CD14-positive monocyte (primary cell): ENCODE data around the gene UST. TPM values are rescaled to one million over a fixed set of nuclear protein-coding genes. Genes with fewer than 3 reads are reported as not detected.
A peak's percentile ranks its signal among the peaks of the same experiment; 100 is the strongest.

ENCODE experiments used
- DNase-seq, 3 donors: peaks; one replicate each; pipeline ENCODE4 v3.0.0-alpha.2; 2011 to 2022
- H2AFZ ChIP-seq: 2 replicates; pipeline ENCODE4 v1.6.0; 2012; ENCODE audit warnings: mild to moderate bottlenecking, low read depth, low read length, inconsistent platforms; ENCODE audit not compliant: insufficient read depth, poor library complexity, severe bottlenecking
- H3K27ac ChIP-seq, 2 donors: 1 replicate in 1 of 2; 2 replicates in 1 of 2; pipeline ENCODE4 v1.5.1; 2012 to 2013; ENCODE audit warnings: low read length in 2 of 2, control low read depth in 1 of 2, inconsistent platforms in 1 of 2, low read depth in 1 of 2, mild to moderate bottlenecking in 1 of 2
- H3K27me3 ChIP-seq, 2 donors: one replicate each; pipeline versions ENCODE4 v1.6.0 to v1.6.1; 2011 to 2013; ENCODE audit warnings: low read length in 2 of 2; ENCODE audit not compliant: control insufficient read depth in 2 of 2, insufficient read depth in 2 of 2
- H3K36me3 ChIP-seq, 2 donors: replicated peaks in 1 of 2; 1 replicate in 1 of 2; 2 replicates in 1 of 2; pipeline versions ENCODE4 v1.5.1 to v1.6.1; 2012 to 2013; ENCODE audit warnings: low read length in 2 of 2, control low read depth in 1 of 2, inconsistent platforms in 1 of 2, mild to moderate bottlenecking in 1 of 2; ENCODE audit not compliant: insufficient read depth in 2 of 2, control insufficient read depth in 1 of 2
- H3K4me1 ChIP-seq, 2 donors: 1 replicate in 1 of 2; 2 replicates in 1 of 2; pipeline versions ENCODE4 v1.5.1 to v1.6.1; 2012 to 2013; ENCODE audit warnings: low read length in 2 of 2, control low read depth in 1 of 2, inconsistent platforms in 1 of 2, mild to moderate bottlenecking in 1 of 2, moderate library complexity in 1 of 2; ENCODE audit not compliant: insufficient read depth in 2 of 2, control insufficient read depth in 1 of 2
- H3K4me2 ChIP-seq: replicated peaks from 2 replicates; pipeline ENCODE3; 2012; ENCODE audit warnings: low read length, moderate library complexity, mild to moderate bottlenecking; ENCODE audit not compliant: poor library complexity, severe bottlenecking; ENCODE audit errors: extremely low read depth
- H3K4me3 ChIP-seq, 3 experiments: fragments of 200-600 bp in 1 of 3; sonication (generic) in 1 of 3; replicated peaks in 1 of 3; 1 replicate in 2 of 3; 2 replicates in 1 of 3; pipeline ENCODE4 v1.5.1; 2011 to 2013; ENCODE audit warnings: low read length in 3 of 3, mild to moderate bottlenecking in 3 of 3, control low read depth in 2 of 3, low read depth in 2 of 3, inconsistent platforms in 1 of 3, moderate library complexity in 1 of 3
- H3K79me2 ChIP-seq: 2 replicates; pipeline ENCODE4 v1.6.0; 2012; ENCODE audit warnings: mild to moderate bottlenecking, control low read depth, inconsistent platforms, low read length, moderate library complexity; ENCODE audit not compliant: insufficient read depth
- H3K9ac ChIP-seq: 2 replicates; pipeline ENCODE4 v1.6.0; 2017; ENCODE audit warnings: low read length, mild to moderate bottlenecking; ENCODE audit not compliant: insufficient read depth, poor library complexity, severe bottlenecking
- H3K9me3 ChIP-seq, 2 donors: replicated peaks in 1 of 2; 1 replicate in 1 of 2; 2 replicates in 1 of 2; pipeline versions ENCODE4 v1.5.1 to v1.6.1; 2012 to 2013; ENCODE audit warnings: low read length in 2 of 2, control low read depth in 1 of 2; ENCODE audit not compliant: control insufficient read depth in 1 of 2, insufficient read depth in 1 of 2
- H4K20me1 ChIP-seq: 2 replicates; pipeline ENCODE4 v1.6.0; 2012; ENCODE audit warnings: mild to moderate bottlenecking, low read length, control low read depth, moderate library complexity; ENCODE audit not compliant: insufficient read depth
- H3K27ac Mint-ChIP-seq, 7 donors: one replicate each; pipeline ENCODE4 v1.8.0; 2020; ENCODE audit warnings: mild to moderate bottlenecking in 7 of 7, mixed read lengths in 7 of 7, moderate library complexity in 6 of 7, inconsistent platforms in 2 of 7
- H3K27me3 Mint-ChIP-seq, 3 donors: one replicate each; pipeline ENCODE4 v1.8.0; 2021 to 2022; ENCODE audit warnings: low read depth in 3 of 3, mild to moderate bottlenecking in 3 of 3, mixed read lengths in 3 of 3, moderate library complexity in 3 of 3, inconsistent platforms in 1 of 3
- H3K36me3 Mint-ChIP-seq, 2 donors: one replicate each; pipeline ENCODE4 v1.8.0; 2020; ENCODE audit warnings: mixed read lengths in 2 of 2, inconsistent platforms in 1 of 2, mild to moderate bottlenecking in 1 of 2
- H3K4me1 Mint-ChIP-seq: one replicate; pipeline ENCODE4 v1.8.0; 2020; ENCODE audit warnings: mild to moderate bottlenecking, mixed read lengths
- H3K4me3 Mint-ChIP-seq, 2 donors: one replicate each; pipeline ENCODE4 v1.8.0; 2020; ENCODE audit warnings: mild to moderate bottlenecking in 2 of 2, mixed read lengths in 2 of 2, moderate library complexity in 1 of 2
- H3K9me3 Mint-ChIP-seq, 7 donors: one replicate each; pipeline ENCODE4 v1.8.0; 2020 to 2022; ENCODE audit warnings: mixed read lengths in 7 of 7, mild to moderate bottlenecking in 6 of 7, moderate library complexity in 6 of 7, inconsistent platforms in 2 of 7
- WGBS: methylation state at CpG from one replicate; pipeline ENCODE4 v1.1.5; 2013; ENCODE audit warnings: missing lambda C conversion rate; ENCODE audit not compliant: insufficient coverage; 5-methylcytosine and 5-hydroxymethylcytosine counted together
- intact Hi-C, 2 donors: fragments of 100-400 bp; cut with micrococcal nuclease; formaldehyde crosslinking; loops; one replicate each; pipeline versions ENCODE4 v1.15.0 to v1.15.1; 2023
- polyA plus RNA-seq, 3 donors: library from polyadenylated mRNA; depleted of rRNA in 1 of 3; unstranded in 2 of 3; stranded (reverse) in 1 of 3; fragments of 300-500 nt in 2 of 3; fragments of >200 nt in 1 of 3; fragmentation: Illumina TruSeq in 2 of 3; gene quantifications; 1 replicate in 2 of 3; 2 replicates in 1 of 3; pipeline ENCODE4 v1.2.3, GENCODE V29; 2012 to 2021
- TF ChIP-seq, protein P1 (sequence below): fragments of 200-600 bp; IDR thresholded peaks from one replicate; pipeline ENCODE4 v1.8.0; 2022; ENCODE audit warnings: antibody characterized with exemption, mild to moderate bottlenecking

Gene UST
- polyA plus RNA-seq, 3 donors, result 0.33 to 0.53 (median 0.48) TPM

DNA sequence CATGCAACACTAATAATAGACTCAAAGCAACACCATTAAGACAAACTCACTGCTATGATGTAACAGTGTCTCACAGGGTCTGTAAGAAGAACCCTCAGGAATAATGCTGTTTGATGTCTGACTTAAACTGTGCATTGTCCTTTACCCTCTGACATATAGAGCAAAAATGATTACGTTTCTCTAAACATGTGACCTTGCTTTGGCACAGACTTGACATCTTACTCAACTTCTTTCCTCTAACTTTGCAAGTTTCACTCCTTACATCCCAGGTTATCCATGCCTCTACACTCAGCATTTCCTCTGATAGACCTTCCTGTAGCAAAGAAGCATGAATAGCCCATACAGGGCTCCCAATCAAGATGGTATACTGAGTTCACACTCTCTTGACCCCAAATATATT is 252.7 kb downstream of the UST start:
- Histone ChIP-seq H3K4me1 (peaks cover 15 to 19% of the 10 kb centered on the region in 2 donors), H3K27me3 (no peaks in the 10 kb centered on the region), H3K9ac (no peak overlapping the region), H3K27ac (no peak overlapping the region), H3K79me2 (no peaks in the 10 kb centered on the region), H3K36me3 (no peaks in the 10 kb centered on the region), H3K9me3 (peaks cover 3 to 7% of the 10 kb centered on the region in 2 donors), H2AFZ (no peak overlapping the region), H4K20me1 (no peaks in the 10 kb centered on the region), H3K4me3 (peak overlapping the region in 1 of 3 experiments; percentile 7), H3K4me2 (no peak overlapping the region)
- Mint-ChIP-seq H3K9me3 (peaks cover 6 to 18% (median 9%) of the 10 kb centered on the region in 7 donors), H3K27me3 (peaks cover 1 to 6% (median 3%) of the 10 kb centered on the region in 3 donors), H3K4me3 (no peak overlapping the region), H3K27ac (peak overlapping the region in 2 of 7 donors; percentile 17 to 29), H3K36me3 (no peaks in the 10 kb centered on the region), H3K4me1 (peaks cover 21% of the 10 kb centered on the region)
- WGBS, result 0% methylated on average over 1 of the region's 1 CpG
- TF ChIP-seq, protein P1, sequence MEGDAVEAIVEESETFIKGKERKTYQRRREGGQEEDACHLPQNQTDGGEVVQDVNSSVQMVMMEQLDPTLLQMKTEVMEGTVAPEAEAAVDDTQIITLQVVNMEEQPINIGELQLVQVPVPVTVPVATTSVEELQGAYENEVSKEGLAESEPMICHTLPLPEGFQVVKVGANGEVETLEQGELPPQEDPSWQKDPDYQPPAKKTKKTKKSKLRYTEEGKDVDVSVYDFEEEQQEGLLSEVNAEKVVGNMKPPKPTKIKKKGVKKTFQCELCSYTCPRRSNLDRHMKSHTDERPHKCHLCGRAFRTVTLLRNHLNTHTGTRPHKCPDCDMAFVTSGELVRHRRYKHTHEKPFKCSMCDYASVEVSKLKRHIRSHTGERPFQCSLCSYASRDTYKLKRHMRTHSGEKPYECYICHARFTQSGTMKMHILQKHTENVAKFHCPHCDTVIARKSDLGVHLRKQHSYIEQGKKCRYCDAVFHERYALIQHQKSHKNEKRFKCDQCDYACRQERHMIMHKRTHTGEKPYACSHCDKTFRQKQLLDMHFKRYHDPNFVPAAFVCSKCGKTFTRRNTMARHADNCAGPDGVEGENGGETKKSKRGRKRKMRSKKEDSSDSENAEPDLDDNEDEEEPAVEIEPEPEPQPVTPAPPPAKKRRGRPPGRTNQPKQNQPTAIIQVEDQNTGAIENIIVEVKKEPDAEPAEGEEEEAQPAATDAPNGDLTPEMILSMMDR, result no peak
- intact Hi-C loops, result no loop called here
- no peak for DNase-seq

DNA sequence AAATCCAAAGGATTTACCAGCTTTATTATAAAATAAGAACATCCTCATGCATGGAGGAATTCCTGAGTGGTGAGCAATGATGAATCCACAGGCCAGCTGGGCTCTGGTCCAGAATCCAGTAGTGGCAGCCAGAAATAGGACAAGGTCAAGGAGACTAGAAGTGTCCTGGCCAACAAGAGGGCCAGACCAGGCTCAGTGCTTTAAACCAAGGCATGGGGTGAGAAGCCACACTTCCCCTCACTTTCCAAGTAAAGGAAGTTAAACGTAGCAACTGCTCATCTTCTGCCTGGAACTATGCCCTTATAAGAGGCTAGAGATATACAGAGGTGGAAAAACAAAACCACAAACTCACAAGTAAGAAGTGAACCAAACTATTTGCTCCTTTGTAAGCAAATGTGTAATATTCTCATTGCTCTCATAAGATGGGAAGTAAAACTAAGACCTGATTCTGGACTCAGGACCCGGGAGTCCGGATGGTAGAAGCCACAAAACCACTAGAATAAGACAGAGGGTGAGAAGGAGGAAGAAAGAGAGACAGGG is 253.2 kb downstream of the UST start:
- H3K9me3 ChIP-seq, result peaks cover 3 to 7% of the 10 kb centered on the region in 2 donors
- peaks cover 15 to 19% of the 10 kb centered on the region in 2 donors for H3K4me1 ChIP-seq
- H3K27me3 ChIP-seq, result no peaks in the 10 kb centered on the region
- H3K36me3 ChIP-seq, result no peaks in the 10 kb centered on the region
- peak overlapping the region in 1 of 3 experiments; percentile 7 for H3K4me3 ChIP-seq
- intact Hi-C loops, result no loop called here
- H3K27ac ChIP-seq, result no peak overlapping the region
- peaks cover 6 to 15% (median 11%) of the 10 kb centered on the region in 7 donors for H3K9me3 Mint-ChIP-seq
- H3K79me2 ChIP-seq, result no peaks in the 10 kb centered on the region
- H3K36me3 Mint-ChIP-seq, result no peaks in the 10 kb centered on the region
- TF ChIP-seq, protein P1, result no peak
- DNase-seq, result peak; percentile 3 to 20 (median 9)
- peaks cover 1 to 3% (median 2%) of the 10 kb centered on the region in 3 donors for H3K27me3 Mint-ChIP-seq
- H2AFZ ChIP-seq, result no peak overlapping the region
- H3K4me3 Mint-ChIP-seq, result peak overlapping the region in 1 of 2 donors; percentile 9
- no peak overlapping the region for H3K9ac ChIP-seq
- H3K4me2 ChIP-seq, result peak overlapping the region; percentile 9
- H3K4me1 Mint-ChIP-seq, result peaks cover 21% of the 10 kb centered on the region
- H4K20me1 ChIP-seq, result no peaks in the 10 kb centered on the region
- peak overlapping the region in 6 of 7 donors; percentile 26 to 81 (median 46) for H3K27ac Mint-ChIP-seq
- WGBS, result no CpG with 5 or more reads among the region's 3 CpGs
